ENCODE data around the gene MARCHF5.
"Not testable (repeated sequence)": the region's sequence is repeated elsewhere in the genome, so short reads cannot be mapped to it uniquely, and the experiment has no call there.

The MARCHF5 gene

DNA sequence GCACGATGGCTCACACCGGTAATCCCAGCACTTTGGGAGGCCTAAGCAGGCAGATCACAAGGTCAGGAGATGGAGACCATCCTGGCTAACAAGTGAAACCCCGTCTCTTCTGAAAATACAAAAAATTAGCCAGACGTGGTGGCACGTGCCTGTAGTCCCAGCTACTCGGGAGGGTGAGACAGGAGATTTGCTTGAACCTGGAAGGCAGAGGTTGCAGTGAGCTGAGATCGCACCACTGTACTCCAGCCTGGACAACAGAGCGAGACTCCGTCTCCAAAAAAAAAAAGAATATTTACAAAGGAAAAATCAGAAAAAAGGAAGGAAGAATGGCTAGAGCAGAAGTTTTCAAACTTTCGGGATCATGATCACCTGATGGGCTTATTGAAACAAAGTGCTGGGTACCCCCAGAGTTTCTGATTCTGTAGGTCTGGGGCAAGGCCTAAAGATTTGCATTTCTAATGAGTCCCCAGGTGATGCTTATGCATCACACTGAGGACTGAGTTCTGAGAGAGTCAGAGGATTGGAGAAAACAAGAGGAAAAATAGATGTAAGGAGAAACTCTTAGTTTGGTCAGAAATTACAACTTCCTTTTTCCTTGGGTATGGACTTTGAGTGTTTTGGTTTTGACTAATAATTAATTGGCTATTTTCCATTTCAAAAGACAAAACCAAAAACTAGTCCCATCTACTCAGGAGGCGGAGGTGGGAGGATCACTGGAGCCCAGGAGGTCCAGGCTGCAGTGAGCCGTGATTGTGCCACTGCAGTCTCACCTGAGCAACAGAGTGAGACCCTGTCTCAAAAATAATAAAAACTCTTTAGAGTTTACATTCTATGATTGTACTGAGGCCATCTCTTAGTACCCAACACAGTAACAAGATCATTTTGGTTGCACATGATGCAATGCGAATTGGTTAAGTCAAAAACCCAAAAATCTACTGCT lies 14.4 kb downstream of the MARCHF5 start:
- DNase-seq, result no peak

DNA sequence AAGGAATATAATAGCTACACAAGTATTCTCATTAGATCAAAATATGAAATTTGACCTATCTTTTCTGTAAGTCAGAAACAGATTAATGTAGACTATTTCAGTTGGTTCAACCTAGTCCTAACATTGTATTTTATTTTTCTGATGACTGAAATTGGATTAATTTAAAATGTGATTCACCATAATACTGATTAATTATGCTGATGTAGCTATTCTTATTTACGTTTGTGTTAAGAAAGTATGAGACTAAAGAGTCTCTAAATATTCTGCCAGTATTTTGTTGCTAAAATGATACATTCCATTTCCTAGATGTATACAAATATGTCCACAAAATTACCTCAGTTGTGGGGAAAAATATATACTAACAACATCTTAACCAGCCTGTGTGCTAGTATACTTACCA lies 18.3 kb downstream of the MARCHF5 start:
- DNase-seq, result no peak

DNA sequence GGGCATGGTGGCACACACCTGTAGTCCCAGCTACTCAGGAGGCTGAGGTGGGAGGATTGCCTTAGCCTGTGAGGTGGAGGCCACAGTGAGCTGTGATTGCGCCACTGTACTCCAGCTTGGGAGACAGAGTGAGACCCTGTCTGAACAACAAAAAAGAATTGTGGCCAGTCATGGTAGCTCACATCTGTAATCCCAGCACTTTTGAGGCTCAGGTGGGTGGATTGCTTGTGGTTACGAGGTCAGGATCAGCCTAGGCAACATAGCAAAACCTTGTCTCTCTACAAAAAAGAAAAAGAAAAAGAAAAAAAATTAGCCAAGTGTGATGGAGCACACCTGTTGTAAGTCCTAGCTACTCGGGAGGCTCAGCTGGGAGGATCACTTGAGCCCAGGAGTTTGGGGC lies 22.8 kb downstream of the MARCHF5 start:
- no peak for DNase-seq

DNA sequence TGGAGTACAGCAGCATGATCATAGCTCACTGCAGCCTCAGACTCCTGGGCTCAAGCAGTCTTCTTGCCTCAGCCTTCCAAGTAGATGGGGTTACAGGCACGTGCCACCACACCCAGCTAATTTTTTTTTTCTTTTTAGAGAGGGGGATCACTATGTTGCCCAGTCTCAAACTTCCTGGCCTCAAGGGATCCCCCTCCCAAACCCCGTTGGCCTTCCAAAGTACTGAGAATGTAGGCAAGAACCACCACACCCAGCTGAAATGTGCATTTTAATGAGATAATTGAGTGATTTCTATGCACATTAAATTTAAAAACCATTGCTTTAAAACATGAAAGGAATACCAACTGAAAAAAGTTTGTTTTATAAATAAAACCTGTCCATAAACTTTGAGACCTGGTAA lies 25.6 kb downstream of the MARCHF5 start:
- no peak for DNase-seq

DNA sequence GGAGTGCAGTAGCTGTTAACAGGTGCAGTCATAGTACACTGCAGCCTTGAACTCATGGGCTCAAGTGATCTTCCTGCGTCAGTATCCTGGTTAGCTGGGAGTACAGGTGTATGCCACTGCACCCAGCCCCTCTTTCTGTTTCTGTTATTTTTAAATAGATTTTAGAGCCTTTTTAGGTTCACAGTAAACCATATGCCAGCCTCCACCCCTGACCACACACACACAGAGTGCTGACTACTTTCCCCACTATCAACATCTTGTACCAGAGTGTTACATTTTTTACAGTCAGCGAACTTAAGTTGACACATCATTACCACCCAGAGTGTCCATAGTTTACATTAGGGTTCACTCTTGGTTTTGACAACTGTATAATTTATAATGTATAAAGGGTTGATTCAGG lies 32.1 kb downstream of the MARCHF5 start:
- DNase-seq, result no peak

DNA sequence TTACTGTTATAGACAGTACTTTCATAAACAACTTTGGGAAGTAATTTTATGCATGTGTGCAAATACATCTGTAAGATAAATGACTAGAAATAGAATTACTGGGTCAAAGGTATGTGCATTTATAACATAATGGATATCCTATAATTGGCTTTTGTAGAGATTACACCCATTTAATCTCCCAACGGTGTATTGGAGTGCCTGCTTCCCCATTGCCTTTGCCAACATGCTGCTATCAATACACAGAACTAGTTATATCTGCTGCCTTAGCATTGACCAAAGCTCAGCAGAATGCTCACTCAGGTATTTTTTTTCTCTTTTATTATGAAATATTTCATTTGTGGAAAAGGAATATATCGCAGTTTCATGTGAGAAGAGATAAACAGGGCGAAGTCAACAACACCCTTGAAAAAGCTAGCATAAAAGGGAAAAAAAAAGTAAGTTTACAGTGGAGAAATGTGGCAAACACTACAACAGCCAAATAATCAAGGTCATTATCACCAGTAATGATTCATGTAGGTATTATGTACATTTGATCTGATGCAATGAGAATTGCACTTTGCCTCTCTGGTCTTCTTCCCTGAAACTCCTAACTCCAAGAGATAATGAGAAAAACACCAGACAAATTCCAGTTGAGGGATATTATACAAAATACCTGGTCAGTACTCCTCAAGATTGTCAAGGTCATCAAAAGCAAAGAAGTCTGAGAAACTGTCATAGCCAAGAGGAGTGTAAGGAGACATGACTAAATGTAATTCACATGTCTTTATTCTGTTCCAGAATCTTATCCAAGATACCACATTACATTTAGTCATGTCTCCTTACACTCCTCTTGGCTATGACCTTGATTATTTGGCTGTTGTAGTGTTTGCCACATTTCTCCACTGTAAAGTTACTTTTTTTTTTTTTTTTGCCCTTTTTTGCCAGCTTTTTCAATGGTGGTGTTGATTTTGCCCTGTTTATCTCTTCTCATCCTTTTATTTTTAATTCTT lies 36.8 kb downstream of the MARCHF5 start:
- DNase-seq, result peak; percentile 6

DNA sequence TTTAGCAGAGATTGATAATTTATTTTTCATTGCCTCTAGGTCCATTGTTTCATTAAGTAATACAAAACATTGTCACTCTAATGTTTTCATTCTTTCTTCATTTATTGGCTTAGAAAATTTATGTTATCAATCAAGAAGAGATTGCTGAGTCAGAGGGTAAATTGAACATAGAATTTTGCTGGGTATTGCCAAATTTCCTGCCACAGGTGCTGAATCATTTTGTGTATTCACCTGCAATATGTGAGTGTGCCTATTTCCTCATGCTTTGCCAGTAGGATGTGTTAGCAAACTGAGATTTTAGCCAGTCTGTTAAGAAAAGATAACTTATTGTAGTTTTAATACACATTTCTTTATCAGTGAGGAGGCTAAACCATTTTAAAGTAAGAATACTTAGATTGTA lies 38.0 kb downstream of the MARCHF5 start:
- DNase-seq, result no peak

DNA sequence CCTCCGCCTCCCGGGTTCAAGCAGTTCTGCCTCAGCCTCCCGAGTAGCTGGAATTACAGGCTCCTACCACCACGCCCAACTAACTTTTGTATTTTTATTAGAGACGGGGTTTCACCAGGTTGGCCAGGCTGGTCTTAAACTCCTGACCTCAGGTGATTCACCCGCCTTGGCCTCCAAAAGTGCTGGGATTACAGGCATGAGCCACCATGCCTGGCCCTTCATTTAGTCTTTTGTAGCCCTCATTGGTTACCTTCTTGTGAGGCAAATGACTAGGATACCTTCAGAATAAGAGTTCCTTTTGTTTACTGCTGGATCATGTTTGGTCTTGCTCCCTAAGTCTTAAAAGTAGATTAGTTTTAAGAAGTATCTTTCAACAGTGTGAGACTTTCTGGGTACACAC lies 39.0 kb downstream of the MARCHF5 start:
- DNase-seq, result not testable (repeated sequence)

DNA sequence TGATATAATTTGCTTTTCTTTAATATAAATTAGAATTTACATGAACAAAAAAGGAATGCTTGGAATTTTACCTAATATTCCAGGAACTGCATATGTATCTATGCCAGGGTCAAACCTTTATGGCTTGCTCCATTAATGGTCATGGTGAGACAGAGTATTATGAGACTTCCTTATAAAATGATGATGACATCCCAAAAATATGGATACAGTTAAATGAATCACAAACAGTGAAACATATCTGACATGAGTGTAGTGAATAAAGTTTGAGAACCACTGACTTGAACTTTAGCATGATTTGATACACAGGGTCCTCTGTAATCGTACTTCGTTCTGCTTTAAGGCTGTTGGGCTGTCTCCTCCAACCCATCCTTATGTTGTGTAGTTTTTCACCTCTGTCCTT lies 51.8 kb downstream of the MARCHF5 start:
- DNase-seq, result peak; percentile 47

DNA sequence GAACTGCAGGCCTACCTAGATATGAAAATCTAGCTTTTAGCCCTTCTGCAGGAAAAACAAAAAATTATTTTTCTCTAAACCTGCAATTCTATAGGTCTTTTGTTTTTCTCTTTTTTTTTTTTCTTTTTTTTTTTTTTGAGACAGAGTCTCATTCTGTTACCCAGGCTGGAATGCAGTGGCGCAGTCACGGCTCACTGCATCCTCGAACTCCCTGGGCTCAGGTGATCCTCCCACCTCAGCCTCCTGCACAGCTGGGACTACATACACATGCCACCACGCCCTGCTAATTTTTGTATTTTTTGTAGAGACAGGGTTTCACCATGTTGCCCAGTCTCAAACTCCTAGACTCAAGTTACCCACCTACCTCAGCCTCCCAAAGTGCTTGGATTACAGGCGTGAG lies 54.6 kb downstream of the MARCHF5 start:
- DNase-seq, result not testable (repeated sequence)

DNA sequence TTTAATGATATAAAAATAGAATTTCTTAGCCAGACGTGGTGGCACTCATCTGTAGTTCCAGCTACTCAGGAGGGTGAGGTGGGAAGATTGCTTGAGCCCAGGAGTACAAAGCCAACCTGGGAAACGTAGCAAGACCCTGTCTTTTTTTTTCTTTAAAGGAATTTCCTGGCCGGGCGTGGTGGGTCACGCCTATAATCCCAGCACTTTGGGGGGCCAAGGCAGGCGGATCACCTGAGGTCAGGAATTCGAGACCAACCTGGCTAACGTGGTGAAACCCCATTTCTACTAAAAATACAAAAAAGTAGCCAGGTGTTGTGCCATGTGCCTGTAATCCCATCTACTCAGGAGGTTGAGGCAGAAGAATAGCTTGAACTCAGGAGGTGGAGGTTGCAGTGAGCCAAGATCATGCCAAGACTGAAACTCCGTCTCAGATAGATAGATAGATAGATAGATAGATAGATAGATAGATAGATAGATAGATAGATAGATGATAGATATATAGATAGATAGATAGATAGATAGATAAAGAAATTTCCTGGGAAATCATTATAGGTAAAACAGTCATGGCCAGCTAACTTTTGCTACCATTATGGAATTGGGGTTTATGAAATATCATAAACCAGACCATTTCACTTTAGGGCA lies 56.2 kb downstream of the MARCHF5 start:
- not testable (repeated sequence) for DNase-seq

DNA sequence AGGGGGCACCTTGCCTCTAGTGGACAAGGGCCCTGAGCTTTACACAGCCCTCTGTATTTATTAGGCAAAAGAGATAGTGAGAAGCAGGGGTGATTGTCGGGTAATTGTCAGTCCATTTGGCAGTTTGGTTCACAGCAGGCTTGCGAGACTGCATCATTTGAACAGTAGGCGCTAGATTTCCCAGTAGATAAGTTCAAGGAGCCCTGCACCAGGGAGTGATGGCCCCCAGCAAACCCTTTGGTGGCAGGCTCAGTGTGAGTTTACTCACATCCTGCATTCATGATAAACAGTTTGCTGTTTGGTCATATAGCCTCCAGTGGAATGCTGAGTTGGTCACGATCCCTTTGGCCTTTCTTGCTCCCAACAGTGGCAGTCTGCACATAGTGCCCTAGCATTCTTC lies 59.4 kb downstream of the MARCHF5 start:
- DNase-seq, result no peak

DNA sequence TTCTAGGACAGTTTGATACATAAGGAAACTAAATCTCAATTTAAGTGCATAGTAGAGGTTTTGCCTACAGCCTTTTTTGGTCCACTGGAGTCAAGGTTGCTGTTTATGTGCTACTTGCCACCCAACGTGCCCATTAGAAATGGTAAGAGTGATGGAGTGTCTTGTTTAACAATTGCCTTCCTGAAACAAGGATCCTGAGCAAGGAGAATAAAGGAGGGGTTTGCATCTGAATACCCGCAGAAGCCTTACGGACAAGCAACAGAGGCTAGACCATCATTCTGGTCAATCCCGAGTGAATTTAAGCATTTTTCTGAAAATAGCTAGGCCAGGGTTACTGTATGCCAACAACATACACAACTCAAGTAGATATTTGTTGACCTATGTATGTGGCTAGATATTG lies 63.6 kb downstream of the MARCHF5 start:
- DNase-seq, result no peak

DNA sequence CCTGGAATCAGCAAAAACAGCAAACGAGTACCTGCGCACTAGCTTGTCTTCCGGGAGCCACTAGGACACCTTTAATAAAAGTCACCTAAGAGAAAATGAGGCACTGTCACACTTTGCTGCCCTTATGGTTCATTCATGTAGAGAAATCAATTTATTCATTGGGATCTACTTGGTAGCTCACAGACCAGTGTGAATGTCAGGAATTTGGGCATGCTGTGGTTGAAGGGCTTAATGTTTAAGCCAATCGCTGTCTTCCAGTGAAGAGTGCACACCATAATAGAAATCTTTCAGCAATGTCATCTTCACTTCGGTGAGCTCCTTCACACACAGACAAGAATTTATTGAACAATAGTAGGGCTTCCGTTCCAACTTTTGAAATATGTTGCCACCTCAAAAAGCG lies 65.1 kb downstream of the MARCHF5 start:
- DNase-seq, result no peak

DNA sequence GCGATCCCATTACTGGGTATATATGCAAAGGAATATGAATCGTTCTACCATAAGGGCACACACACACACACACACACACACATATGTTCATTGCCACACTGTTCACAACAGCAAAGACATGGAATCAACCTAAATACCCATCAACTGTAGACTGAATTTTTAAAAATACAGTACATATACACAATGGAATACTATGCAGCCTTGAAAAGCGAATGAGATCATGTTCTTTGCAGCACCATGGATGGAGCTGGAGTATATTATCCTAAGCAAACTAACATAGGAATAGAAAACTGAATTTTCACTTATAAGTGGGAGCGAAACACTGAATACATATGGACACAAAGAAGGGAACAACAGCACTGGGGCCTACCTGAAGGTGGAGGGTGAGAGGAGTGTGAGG lies 72.5 kb downstream of the MARCHF5 start:
- DNase-seq, result no peak

DNA sequence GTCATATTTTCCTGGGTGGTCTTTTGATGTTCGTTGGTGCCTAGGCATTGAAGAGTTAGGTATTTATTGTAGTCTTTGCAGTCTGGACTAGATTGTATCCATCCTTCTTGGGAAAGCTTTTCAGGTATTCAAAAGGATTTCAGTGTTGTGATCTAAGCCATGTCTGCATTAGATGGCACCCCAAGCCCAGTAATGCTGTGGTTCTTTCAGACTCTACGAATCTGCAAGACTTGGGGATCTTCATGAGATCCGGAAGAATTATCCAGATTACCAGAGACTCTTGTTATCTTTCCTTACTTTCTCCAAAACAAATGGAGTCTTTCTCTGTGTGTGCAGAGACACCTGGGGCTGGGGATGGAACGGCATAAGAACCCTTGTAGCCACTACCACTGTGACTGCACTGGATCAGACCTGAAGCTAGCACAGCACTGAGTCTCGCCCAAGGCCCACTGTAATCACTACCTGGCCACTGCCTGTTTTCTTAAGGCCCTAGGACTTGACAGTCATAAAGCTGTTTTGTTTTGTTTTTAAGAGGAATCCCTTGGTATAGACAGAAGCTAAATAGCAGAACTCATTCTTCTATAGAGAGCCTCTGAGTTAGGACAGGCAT lies 75.5 kb downstream of the MARCHF5 start:
- no peak for DNase-seq

DNA sequence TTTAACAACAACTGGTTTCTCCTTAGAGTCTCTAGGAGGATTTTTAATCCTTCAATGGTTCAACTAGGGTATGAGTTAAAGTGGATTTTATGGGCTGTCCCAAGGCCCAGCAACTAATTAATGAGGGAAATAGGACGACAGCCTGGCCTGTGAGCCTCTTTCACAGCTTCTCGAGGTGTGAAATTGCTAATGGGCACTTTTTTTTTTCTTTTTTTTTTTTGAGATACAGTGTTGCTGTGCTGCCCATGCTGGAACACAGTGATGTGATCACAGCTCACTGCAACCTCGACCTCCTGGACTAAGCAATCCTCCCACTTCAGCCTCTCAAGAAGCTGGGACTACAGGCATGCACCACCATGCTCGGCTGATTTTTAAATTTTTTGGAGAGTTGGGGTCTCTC lies 87.0 kb downstream of the MARCHF5 start:
- DNase-seq, result no peak

DNA sequence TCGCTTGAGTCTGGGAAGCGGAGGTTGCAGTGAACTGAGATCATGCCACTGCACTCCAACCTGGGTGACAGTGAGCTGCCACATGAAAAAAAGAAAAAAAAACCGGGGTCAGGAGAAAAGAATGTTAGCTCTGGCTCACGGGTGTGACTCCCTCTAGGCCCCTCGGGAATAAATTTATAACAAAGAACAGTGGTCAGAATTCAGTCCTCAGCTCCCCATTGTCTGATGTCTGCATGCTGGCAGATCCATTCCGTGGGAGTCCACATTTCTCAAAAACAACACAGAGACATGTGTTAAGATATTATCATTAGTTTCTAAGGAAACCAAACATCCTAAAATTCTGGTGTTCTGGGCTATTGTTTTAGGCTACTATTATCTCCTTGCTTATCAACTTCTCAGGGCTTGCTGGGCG lies 90.6 kb downstream of the MARCHF5 start:
- DNase-seq, result no peak

DNA sequence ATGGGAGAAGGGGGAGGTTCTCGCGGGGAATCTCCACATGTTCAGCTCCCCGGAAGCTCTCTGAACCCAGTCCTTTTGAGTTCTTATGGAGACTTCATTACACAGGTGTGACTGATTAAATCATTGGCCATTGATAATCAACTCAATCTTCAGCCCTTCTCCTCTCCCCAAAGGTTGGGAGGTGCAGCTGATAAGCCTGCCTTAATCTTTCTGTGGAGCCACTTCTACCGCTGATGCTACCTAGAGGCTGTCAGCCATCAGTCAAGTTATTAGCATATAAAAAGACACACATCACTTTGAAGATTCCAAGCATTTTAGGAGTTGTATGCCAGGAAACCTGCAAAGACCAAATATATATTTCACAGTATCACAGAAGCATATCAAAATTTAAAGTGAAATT lies 91.7 kb downstream of the MARCHF5 start:
- no peak for DNase-seq

DNA sequence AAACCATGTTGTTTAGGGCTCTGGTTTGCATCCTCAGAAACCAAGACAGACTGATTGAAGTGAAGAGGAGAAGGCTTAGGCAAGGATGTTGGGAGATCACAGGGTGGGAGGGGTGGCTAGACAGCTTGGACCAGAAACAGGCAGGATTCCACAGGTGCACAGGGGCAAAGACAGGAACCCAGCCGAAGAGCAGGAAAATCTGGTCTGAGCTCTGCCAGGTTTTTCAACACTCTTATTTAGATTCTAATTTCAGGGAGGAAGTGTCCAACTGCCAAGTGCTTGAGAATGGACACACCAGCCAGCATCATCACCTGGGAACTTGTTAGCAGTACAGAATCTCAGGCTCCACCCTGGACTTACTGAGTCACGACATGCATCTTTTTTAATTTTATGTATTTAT lies 93.8 kb downstream of the MARCHF5 start:
- no peak for DNase-seq

DNA sequence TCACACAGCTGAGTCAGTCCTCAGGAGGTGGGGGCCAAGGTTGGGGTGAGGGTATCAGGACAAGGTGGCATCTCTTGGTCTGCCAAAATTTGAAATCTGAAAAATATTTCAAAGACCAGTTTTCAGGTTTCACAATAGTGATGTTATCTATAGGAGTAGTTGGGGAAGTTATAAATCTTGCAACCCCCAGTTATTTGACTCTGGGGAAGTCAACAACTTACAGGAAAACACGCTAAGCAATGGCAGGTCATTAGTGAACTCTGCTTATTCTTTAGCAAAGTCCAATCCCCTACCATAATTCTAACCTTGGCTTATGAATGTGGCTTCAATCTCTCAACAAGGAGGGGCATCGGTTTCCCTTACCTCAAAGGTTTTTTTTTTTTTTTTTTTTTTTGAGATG lies 94.9 kb downstream of the MARCHF5 start:
- no peak for DNase-seq

DNA sequence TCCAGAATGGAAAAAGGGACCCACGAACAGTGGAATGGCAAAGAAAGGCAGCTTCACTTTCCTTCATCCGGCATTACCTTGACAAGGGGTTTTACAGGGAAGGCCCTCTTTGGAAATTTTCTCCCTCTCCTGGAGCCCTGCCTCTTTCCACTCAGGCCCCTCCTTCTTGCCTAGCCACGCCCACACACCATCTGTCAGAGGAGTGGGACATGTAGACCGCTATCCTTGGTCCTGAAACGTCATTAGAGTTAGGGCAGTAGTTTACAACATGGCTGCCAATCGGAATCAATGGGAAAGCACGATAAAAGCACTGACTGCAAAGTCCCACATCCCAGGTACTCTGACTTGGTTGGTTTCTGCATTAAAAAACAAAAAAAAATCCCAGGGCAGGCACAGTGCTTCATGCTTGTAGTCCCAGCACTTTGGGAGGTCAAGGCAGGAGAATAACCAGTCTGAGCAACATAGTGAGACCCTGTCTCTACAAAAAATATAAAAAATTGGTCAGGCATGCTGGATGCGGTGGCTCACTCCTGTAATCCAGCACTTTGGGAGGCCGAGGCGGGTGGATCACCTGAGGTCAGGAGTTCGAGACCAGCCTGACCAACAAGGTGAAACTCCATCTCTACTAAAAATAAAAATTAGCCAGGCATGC lies 96.4 kb downstream of the MARCHF5 start:
- peak; percentile 59 for DNase-seq

Data from fibroblast of skin of abdomen (primary cell).